ENCODE results near the gene DDAH1.

DDAH1 gene

DNA sequence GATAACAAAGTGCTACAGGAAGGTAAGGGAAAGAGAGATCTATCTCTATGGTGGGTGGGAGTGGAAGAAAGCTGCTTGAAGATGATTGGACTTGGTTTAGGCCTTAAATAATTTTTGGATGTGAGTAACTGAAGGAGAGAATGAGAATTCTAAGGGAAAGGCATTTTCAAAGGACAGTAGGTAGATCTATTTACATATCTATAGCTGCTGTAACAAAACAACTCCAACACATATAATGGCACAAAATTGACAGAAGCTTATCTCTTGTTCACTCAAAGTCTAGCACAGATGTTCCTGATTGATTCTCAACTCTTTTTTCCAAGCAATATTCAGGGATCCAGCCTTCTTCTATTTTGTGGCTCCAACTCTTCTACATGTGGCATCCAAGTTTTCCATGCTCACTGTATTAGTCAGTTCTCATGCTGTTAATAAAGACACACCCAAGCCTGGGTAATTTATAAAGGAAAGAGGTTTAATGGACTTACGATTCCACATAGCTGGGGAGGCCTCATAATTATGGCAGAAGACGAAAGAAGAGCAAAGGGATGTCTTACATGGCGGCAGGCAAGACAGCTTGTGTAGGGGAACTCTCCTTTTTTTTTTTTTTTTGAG, 3.1 kb upstream of the DDAH1 start:
- DNase-seq = no peak

DNA sequence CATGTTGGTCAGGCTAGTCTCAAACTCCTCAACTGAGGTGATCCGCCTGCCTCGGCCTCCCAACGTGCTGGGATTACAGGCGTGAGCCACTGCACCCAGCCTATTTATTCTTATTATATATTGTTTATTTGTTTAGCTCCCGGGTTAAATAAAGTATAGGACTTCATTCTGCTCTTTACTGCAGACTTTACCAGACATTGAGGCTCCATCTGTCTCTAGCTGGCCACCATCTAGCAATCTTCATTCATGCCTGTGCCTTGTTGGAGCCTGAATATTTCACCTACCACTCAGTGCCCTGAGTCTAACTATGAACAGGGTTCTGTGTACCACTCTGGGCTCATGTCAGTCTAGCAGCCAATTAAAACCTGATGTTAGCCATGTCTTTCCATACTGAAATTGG, 2.1 kb upstream of the DDAH1 start:
- DNase-seq = no peak

DNA sequence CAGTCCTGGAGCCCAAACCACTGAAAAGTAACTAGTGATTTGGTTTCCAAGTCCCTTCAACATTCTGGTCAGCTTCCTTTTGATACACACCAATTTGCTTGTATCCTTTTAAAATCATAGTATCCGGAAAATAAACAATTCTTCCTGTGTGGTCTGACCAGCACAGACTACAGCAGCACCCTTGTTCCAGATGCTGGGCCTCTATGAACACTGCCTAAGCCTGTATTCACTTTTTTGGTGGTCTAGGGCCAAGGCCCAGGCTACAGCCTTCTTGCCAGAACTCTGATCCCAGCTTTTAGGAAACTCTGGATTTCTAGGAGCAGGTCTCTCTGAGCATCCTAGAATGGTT, 801 bp upstream of the DDAH1 start:
- no peak for DNase-seq

GRCh38 chr1:85464497-85465098, 361 bp downstream of the DDAH1 start:
- peak; percentile 38 to 46 for DNase-seq

DNA sequence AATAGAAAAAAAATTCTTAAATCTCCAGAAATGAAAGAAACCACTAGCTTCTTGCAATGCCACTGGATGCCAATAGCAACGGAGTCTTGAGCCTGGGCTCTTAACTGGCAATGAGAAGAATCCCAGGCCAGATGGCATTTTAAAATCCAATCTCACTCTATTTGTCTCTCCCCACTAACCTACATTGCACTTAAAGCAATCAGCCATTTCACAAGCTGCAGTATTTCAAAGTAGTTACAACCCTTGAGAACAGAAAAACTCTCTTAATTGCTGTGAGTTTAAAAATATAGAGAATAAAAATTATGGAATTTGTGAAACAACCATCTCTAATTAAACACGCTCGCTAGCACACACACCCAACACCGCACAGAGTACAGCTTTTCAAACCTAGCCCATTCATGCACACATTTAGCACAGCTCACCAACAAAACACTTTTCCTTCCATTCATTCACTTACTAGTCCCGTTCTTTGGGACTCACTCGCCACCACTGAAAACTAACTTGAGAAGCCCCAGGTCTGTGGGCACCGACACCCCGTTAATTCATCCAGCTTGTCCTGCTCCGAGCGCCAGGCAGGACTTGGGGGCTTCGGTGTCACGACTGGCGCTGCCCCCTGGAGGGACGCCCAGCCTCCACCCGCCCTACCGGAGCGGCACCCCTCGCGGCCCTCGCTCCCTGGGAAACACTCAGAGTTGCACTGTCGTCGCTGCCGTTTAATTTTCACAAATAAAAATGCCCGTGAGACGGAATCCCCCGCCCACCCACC, 1.0 kb downstream of the DDAH1 start:
- DNase-seq = no peak

- DNase-seq = no peak
These were observed 1.9 kb downstream of the DDAH1 start for GRCh38 chr1:85462931-85463649.

DNA sequence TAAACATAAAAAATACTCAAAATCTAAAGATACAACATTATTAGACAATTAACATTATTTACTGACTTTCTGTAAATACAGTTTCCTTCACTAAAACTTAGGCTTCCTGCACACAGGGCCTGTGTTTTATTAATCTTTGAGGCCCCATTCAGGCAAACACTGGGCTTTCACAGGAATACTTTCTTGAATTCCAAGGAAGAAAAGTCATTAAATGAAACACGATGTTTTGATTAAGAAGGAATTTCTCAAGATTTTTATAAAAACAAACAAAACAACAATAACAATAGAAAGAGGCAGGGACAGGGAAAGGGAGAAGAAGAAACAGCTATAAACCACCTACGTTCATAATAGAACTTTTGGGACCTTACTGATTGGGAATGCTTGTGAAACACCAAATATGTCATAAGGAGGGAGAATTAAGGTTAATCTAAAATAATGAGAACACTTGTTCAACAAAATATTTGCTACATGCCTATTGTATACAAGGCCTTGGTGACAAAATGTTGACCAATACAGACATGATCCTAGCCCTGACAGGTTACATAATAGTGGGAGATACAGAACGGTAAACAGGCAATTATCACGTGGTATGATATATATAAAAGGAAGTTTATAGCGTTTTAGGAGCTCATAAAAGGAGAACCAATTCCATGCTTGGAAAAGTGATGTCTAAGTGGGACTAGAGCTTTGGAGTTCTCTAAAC, 3.6 kb downstream of the DDAH1 start:
- no peak for DNase-seq

GRCh38 chr1:85460555-85461088, 4.3 kb downstream of the DDAH1 start:
- no peak for DNase-seq

DNA sequence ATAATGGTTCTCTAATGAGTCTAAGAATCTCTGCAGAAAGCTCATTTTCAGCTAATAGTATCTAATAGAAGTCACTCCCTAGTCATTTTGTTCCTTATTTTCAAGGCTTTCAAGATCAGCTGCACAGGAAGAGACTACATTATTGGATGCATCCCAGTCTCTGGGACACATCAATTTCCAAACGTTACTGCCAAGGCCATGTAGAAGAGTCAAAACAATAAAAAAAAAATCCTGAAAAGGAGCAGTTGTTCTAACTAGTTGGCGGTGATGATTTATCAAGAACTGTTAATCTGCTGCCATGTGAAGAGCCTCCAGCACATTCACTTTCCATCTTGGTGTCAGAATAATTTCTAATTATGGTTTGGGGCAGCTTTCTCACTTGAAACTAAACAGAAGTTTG, 5.7 kb downstream of the DDAH1 start:
- no peak for DNase-seq

GRCh38 chr1:85454214-85454613, 10.7 kb downstream of the DDAH1 start:
- DNase-seq = no peak

- no peak for DNase-seq
These were observed 11.2 kb downstream of the DDAH1 start for GRCh38 chr1:85453640-85454194.

DNA sequence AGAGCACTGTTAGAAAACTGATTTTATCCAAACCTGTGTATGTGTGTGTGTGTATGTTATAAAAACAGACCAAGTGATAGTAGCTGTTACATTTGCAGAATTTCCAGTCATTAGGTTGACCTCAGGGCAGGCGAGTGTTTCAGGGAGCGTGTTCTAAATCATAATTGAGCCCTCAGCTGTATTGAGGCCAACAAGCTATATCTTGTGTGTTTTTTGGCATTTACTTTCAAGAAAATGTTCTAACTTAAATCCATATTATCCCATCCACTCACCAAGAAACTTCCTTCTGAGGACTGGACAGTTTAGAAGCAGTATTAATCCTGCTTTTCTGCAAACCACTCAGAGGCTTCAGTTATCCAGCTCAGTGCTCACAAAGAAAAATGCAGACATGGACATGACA, 12.0 kb downstream of the DDAH1 start:
- DNase-seq = no peak

- no peak for DNase-seq
These were observed 13.6 kb downstream of the DDAH1 start for GRCh38 chr1:85451236-85451830.

GRCh38 chr1:85450832-85451231, 14.1 kb downstream of the DDAH1 start:
- DNase-seq = no peak

- DNase-seq = no peak
These were observed 15.6 kb downstream of the DDAH1 start for GRCh38 chr1:85449356-85449755.

- DNase-seq = no peak
These were observed 16.6 kb downstream of the DDAH1 start for GRCh38 chr1:85448358-85448757.

- no peak for DNase-seq
These were observed 17.7 kb downstream of the DDAH1 start for GRCh38 chr1:85447006-85447943.

DNA sequence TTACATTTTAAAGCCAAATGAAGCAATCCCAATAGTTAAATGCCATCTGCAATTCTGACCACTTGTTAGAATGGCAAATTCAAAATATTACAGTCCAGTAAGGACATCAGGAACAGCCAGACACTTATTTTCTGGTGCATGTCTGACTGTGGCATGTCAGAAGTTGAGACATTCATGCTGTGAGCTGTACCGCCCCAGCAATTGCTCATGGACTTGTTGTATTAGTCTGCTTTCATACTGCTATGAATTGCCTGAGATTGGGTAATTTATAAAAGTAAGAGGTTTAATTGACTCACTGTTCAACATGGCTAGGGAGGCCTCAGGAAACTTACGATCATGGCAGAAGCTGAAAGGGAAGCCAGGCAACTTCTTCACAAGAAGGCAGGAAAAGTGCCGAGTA, 19.1 kb downstream of the DDAH1 start:
- DNase-seq = no peak

DNA sequence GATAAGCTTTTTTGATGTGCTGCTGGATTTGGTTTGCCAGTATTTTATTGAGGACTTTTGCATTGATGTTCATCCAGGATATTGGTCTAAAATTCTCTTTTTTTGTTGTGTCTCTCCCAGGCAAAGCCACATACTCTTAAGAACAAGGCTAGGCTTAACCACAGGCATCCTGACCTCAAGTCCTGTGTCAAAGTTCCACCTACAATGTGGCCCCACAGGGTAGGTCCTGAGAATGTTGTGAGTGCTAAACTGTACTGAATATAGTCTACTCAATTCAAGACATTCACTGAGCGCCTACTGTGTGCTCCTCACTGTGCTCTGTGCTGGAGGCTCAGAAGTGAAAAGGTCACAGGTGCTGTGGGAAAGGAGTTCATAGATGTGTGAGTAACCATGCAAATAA, 20.6 kb downstream of the DDAH1 start:
- no peak for DNase-seq

GRCh38 chr1:85440612-85441011, 24.3 kb downstream of the DDAH1 start:
- DNase-seq = no peak

- DNase-seq = no peak
These were observed 26.6 kb downstream of the DDAH1 start for GRCh38 chr1:85438353-85438752.

Data from activated T-cell treated with anti-CD3 and anti-CD28 coated beads, Interleukin-2, amount 50 U/mL, for 48 hours (primary cell).